Activated CD8-positive, alpha-beta memory T cell treated with anti-CD3 and anti-CD28 coated beads for 4 hours (primary cell): ENCODE data around the gene C1QC.

ENCODE experiments used
- DNase-seq, 2 donors: peaks; one replicate each; pipeline ENCODE4 v3.0.0-alpha.2; 2020; ENCODE audit warnings: low read depth in 2 of 2

Gene C1QC

GRCh38 chr1:22680726-22681125 is 37.3 kb downstream of the C1QC start:
- DNase-seq: no peak

GRCh38 chr1:22681556-22682276 is 38.3 kb downstream of the C1QC start:
- DNase-seq: no peak

GRCh38 chr1:22683547-22683946 is 40.1 kb downstream of the C1QC start:
- no peak for DNase-seq

GRCh38 chr1:22685591-22686059 is 42.2 kb downstream of the C1QC start:
- no peak for DNase-seq

GRCh38 chr1:22687191-22687590 is 43.8 kb downstream of the C1QC start:
- DNase-seq: no peak

GRCh38 chr1:22688466-22688865 is 45.0 kb downstream of the C1QC start:
- no peak for DNase-seq

- DNase-seq: no peak
Measured at GRCh38 chr1:22689505-22689904, 46.1 kb downstream of the C1QC start.

GRCh38 chr1:22691031-22691753 is 47.8 kb downstream of the C1QC start:
- no peak for DNase-seq

GRCh38 chr1:22694172-22694571 is 50.7 kb downstream of the C1QC start:
- no peak for DNase-seq

GRCh38 chr1:22696610-22697009 is 53.2 kb downstream of the C1QC start:
- no peak for DNase-seq
